ENCODE measurements around the gene WNT5A.

GRCh38 chr3:55449527-55449926 lies 37.6 kb downstream of the WNT5A start:
- TF ChIP-seq POLR2A (IDR thresholded peaks at IDR 0.05) = no peak
- TF ChIP-seq, protein P1, sequence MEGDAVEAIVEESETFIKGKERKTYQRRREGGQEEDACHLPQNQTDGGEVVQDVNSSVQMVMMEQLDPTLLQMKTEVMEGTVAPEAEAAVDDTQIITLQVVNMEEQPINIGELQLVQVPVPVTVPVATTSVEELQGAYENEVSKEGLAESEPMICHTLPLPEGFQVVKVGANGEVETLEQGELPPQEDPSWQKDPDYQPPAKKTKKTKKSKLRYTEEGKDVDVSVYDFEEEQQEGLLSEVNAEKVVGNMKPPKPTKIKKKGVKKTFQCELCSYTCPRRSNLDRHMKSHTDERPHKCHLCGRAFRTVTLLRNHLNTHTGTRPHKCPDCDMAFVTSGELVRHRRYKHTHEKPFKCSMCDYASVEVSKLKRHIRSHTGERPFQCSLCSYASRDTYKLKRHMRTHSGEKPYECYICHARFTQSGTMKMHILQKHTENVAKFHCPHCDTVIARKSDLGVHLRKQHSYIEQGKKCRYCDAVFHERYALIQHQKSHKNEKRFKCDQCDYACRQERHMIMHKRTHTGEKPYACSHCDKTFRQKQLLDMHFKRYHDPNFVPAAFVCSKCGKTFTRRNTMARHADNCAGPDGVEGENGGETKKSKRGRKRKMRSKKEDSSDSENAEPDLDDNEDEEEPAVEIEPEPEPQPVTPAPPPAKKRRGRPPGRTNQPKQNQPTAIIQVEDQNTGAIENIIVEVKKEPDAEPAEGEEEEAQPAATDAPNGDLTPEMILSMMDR (IDR thresholded peaks at IDR 0.05) = no peak

Measured in uterus (tissue), 2 donors.